HG03432 (cell line): Measurements from ENCODE around the gene CCDC102A.
"Not testable (repeated sequence)": the region's sequence is repeated elsewhere in the genome, so short reads cannot be mapped to it uniquely, and the experiment has no call there.

ENCODE experiments used
- ATAC-seq: cut with Tn5 transposase; IDR thresholded peaks from one replicate; pipeline ENCODE4 v1.9.1; 2021; ENCODE audit warnings: mild to moderate bottlenecking, moderate library complexity; ENCODE audit not compliant: unreplicated experiment

Gene CCDC102A

DNA sequence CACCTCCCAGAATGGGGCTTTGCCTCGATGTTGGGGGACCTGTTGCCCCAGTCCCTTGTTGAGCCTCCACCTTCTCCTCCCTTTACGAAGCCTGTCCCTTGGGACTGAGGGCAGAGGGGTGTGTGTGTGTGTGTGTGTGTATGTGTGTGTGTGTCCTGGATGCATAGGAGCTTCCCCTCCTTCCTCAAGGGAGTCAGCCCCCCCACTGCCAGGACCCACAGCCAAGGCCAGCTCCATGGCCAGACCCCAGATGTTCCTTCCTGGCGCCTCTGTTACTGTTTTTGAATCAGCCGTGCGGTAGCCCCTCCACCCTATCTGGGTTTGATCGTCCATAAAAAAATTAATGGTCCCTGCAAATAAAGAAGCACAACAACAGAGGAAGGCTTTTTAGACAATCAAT is 32.4 kb downstream of the CCDC102A start:
- ATAC-seq, result no peak

DNA sequence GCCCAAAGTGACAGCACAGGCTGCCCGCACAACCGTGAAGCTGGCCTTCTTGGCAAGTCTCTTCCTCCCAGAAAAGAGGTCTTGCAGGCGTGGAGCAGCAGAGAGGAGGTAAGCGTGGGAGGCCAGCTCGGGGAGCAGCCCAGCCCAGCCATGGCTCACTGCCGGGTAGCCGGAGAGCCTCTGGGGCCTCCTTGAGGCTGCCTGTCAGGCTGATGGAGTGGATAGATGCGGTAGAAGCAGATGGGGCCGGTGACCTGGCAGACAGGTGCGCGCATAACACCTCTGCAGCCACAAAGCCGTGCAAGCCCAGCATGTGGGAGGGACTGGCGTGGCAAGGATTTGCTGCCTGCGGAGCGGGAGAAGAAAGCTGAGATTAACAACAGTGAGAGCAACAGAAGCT is 33.0 kb downstream of the CCDC102A start:
- ATAC-seq, result no peak

DNA sequence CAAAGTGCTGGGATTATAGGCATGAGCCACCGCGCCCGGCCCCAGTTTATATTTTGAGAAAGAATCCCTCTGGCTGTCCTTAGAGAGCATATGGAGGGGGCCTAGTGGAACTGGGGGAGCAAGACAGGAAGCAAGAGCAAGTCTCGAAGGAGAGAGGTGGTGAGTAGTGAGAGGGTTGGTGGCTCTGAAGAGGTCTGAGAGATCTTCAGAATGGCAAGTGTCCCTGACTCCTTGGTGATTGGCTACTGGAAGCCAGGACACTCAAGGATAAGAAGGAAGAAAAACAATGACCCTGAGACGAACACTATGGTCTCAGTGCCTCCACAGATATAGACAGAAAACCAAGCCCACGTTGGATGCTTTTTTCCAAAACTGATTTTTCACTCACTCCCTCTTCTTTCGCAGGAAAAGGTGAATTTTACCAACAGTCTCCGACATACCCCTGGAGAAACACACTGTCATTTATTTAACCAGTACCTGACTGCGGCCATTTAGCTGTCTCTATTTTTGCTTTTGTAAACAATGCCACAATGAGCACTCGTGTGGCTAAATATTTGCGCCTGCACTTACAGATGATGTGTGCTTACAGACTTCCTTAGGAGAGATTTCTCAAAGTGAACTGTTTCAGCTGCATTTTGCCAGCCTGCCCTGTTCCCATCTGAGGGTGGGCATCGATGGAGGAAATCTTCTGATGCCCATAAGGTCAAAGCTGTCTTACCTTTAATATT is 34.2 kb downstream of the CCDC102A start:
- ATAC-seq, result no peak

DNA sequence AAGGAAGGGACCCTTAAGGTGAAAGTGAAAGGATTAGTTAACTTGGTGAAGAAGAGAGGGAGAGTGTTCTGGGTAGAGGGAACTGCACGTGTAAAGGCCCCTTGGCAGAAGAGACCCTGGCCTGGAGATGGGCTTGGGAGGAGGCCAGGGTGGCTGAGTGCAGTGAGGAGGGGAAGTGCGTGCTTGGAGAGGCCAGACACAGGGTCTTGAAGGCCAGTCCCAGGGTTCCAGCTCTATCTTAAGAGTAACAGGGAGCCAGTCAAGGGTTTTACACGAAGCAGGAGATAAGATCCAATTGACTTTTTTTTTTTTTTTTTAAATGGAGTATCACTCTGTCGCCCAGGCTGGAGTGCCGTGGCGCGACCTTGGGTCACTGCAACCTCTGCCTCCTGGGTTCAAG is 34.9 kb downstream of the CCDC102A start:
- no peak for ATAC-seq

DNA sequence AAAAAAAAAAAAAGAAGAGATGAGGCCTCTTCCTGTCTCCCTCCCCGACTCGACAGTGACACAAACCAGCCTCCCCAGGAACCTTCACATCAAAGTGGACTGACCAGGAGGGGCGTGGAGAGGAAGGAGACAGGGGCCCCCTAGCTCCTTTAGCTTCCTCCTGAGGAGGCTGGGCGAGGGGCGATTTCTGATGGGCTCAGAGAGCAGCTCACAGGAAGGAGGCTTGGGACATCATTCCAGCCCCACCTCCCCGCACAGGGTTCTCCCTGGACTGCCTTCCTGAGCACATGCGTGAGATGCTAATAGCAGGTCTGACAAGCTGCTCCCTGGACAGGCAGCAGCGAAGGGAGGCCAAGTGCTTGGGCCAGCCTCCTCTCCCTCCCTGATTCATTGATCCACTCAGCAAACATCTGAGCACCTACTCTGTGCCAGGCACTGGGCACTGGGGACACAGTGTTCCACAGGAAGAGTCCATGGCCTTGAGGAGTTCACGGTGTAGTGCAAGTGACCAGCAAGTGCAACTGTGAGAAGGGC is 35.7 kb downstream of the CCDC102A start:
- ATAC-seq, result no peak

DNA sequence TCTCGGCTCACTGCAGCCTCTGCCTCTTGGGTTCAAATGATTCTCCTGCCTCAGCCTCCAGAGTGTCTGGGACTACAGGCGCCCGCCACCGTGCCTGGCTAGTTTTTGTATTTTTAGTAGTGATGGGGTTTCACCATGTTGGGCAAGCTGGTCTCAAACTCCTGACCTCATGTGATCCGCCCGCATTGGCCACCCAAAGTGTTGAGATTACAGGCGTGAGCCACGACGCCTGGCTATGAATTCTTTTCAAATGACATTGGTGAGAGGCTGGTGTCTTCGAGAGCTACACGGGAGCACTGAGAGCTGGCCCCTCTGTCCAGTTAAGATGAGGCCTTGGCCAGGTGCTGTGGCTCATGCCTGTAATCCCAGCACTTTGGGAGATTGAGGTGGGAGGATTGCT is 36.4 kb downstream of the CCDC102A start:
- not testable (repeated sequence) for ATAC-seq

DNA sequence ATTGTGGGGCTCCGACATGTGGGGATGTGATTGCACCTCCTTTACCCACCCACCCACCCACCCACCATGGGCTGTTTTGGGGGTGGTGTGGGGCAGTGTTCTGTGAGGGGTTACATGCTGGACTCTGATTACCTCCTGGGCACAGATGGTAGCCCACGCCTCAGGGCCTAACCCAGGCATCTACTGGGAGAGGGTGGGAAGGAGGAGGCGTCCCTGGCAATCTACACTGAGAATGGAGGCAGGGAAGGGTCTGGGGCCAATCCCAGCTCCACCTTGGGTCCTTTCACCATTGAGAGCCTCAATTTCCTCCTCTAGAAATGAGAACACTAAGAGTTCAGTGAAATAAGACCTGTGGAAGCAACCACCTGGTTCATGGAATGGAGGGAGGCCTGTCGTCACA is 38.3 kb downstream of the CCDC102A start:
- no peak for ATAC-seq

DNA sequence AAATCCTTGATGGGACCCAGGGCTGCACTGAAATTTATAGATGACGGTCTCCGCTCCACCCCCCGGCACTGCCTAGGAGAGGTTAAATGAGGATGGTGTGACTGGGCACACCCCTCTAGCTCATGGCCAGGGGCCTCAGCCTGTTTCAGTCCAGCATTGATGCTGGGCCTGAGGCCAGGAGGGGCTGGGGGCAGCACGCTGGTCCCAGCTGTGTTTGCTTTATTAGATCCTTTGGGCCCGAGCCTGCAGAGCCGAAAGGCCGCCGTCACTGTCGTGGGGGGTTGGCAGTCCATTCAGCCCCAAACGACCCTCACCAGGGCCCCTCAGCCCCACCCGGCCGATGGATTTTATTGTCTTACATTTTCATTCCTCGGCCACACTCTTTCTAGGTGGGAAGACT is 39.2 kb downstream of the CCDC102A start:
- ATAC-seq, result no peak

DNA sequence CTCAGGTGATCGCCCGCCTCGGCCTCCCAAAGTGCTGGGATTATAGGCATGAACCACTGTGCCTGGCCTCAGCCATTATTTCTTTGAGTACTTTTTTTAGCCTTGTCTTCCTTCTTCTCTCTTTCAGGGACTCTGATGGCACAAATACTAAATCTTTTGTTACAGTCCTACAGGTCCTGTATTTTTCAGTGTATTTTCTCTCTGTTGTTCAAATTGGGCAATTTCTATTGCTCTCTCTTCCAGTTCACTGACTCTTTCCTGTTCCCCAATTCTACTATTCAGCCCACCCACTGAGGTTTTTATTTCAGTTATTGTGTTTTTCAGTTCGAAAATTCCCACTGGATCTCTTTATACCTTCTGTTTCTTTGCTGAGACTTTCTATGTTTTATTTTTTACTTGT is 42.6 kb downstream of the CCDC102A start:
- no peak for ATAC-seq

DNA sequence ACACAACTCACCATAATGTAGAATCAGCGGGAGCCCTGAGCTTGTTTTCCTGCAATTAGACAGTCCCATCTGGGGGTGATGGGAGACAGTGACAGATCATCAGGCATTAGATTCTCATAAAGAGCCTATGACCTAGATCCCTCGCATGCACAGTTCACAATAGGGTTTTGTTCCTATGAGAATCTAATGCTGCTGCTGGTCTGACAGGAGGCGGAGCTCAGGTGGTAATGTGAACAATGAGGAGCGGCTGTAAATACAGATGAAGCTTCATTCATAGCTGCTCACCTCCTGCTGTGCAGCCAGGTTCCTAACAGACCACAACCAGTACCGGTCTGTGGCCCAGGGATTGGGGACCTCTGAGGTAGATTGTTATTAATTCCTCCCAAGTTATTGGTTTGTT is 47.1 kb downstream of the CCDC102A start:
- ATAC-seq, result no peak

DNA sequence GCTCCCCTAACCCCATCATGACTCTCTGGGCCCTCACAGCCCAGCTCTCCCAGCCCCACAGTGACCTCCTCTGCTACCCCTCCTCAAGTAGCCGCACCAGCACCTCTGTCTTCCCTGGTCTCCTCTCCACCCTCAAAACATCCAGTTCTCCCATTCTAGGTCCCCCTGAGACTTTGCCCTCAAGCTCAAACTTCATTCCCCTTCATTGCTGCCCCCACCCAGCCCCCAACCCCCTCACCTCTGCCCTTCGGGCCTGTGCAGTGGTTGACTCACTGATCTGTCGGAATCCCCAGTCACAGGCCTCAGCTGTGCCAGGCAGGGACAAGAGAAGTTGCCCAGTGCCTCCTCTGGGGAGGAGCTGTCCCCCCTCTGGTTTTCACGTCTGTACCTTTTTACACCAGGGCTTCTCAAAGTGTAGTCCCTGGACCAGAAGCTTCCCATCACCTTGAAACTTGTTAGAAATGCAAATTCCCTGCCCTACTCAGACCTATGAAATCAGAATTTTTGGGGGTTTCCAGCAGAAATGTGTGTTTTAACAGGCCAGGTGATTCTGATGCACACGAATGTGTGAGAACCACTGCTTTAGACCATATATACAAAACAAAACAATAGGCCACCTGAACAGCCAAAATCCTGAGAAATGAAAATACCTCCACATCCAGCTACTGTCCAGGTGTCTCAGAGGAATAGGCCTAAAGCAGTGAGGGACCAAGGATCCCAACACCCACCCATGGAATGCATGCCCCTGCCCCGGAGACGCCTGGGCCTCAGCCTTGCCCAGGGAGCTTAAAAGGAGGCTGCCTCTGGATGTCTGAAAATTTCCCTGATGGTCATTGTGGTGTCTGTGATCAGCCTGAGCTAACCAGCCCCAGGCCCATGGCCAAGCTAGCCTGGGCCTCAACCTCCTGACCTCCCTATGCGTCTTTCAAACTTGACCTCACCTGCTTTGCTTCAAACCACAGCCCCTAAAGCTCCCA is 49.2 kb downstream of the CCDC102A start:
- no peak for ATAC-seq

DNA sequence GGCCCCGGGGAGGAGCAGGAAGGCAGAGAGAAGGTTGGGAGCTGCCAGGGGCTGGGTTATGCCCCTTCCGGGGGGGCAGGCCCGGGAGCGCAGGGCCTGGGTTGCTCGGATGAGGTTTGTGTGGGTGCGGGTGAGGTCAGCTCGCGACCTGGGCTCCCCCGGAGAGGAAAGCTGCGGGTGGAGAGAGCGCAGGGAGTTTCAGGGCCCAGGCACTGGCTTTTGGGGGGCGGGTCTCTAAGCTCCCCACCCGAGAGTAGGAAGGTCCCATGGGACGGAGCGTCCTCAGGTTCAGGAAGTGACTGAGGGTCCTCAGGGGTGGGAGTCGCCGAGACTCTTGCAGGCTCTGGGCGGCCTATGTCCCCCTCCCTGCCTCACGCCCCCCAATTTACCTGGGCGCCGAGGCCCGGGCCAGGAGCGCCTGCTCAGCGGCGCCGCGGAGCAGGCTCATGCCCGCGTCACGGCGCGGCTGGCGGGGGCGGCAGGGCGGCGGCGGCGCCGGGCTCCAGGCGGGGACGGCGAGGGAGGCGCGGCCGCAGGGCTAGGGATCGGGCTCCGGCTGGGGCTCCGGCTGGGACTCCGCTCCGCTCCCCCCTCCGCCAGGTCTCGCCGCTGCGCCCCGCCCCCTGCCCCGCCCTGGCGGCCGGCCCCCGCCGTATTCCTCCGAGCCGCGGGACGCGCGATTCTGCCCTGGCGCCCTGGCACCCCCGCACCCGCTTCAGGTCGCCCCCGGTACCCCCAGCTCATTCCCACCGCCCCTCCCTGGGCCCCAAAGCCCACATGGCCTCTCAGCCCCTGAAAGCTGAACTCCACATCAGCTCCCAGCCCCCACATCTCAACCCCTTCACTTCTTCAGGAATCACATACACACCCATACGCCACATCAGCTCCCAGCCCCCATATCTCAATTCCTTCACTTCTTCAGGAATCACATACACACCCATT is 50.2 kb downstream of the CCDC102A start, which contains the start of gene DOK4:
TSS of gene DOK4 (minus strand) at position 578 of the 942 bp plus-strand sequence. CDS start 6,986 bp downstream, outside the sequence.
- ATAC-seq, result peak; percentile 95

DNA sequence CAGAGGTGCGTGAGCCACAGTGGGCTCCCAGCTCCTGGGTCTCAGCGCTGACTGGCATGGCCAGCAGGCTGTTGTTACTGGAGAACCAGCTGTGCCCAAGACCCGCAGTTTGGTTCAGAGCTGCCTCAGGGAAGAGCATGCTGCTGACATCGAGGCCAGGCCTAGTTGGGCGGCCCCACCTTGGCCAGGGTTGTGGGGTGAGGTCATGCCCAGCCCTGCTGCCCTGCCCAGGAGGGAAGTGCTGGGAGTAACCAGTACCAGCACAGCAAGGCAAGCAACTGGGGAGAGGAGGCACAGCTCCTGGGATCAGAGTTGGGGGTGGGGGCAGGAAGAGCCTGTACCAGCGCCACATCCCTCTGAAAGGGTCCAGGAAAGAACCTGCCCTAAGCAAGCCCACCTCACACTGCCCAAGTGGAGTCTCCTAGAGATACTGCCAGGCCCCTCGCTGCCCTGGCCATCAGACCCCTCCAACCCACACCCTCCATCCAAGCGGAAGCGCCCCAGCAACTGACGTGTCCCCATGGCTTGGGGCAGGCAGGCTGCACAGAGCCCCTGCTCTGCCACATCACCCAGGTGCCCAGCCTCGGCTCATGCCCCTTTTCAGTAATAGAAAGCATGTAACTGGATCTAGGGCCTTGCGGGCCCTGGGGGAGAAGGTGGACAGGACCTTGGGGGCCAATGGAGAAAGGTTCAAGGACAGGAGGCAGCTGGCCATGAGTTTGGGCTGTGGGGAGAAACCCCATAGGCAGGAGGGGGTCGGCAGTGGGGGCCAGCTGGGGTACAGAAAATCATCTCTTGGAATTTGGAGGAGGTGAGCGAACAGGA is 51.1 kb downstream of the CCDC102A start:
- no peak for ATAC-seq

DNA sequence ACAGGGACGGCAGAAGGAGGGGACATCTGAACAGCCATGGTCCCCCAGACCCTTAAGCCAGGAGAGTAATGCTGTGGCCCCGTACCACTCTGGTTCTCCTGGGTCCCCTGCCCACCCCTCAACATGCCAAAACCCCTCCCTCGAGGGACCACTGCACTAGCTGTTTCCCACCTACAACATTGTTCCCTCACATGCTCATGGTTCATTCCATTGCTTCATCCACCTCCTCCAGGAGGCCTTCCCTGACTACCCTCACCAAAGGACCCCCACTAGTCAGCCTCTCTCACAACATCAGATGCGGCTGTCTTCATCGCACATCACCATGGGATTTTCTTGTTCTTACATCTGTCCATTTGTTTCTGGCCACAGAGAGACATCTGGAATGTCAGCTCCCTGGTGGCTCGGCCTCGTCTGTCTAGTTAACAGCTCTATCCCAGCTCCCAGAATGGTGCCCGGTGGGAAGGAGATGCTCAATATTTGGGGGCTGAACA is 51.8 kb downstream of the CCDC102A start:
- no peak for ATAC-seq

DNA sequence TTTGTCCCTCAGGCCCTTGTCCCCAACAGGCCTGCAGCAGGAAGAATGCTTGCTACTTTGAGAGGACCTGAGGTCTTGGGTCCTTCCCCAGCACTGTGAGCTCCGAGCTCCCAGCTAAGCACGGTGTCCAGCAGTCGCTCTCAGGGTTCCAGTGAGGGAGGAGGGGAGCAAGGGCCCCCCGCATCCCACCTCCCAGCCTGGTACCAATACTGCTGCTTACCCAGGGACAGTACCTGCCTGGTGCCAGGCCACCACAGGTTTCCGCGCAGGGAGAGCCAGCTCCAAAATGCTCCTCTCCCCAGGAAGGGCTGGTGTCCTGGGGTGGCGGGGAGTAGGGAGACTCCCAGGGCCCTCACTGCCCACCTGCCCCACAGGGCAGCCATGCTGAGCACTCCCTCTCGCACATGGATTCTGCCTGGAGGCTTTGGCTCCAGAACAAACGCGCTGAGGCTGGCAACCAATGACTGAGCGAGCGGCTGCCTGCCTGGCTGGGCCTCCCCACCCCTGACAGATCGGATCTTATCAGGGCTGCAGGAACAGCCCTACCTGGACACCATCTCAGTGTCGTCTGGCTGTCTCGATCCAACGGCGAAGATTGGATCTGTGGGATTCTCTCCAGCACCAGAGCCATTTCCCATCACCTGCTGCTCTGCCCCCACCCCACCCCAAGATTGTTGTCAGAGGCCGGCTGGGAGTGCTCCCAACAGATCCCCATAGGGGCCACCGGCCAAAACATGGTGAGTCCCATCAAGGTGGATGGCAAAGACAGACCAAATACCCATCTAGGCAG is 52.5 kb downstream of the CCDC102A start:
- ATAC-seq, result no peak

DNA sequence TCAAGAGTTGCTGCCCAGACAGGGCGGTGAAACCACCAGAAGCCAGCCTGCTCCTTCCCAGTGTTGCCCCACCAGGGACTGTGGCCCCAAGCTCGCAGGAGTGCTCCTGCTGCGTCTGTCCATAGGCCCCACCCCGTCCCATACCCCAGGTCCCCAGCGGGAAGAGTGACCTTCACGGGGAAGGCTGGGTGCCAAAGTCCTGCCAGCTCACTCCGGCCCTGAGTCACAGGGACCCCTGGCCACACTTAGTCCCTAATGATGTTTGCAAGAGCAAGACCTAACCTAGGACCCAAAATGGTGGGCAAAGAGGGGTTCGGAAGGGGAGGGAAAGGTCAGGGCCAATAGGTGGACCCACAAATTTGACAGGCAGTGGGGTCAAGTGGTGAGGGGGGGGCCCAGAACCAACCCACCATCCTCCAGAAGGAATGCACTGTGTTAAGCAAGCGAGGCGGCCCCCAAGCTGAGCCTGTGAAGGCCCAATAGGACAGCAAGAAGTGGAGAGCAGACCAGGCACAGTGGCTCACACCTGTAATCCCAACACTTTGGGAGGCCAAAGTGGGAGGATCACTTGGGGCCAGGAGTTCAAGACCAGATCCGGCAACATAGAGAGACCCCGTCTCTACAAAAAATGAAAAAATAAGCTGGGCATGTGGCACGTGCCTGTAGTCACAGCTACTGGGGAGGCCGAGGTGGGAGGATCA is 53.4 kb downstream of the CCDC102A start:
- no peak for ATAC-seq

DNA sequence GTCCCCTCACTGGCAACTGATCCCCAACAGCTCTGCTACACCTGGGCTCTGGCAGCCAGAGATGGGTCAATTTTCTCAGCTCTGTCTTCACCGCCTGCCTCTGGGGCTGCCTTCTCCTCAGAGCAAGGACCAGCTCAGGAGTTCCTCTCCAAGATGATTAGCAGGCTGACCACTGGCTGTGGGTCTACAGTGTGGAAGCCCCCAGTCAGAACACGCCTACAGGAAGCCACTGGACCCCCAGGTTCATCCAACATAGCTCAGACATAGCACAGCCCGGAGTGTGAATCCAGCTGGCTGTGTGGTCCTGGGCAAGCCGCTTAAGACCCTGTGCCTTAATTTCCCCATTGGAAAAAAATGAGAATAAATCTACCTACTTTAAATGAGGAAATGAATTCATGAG is 55.0 kb downstream of the CCDC102A start:
- no peak for ATAC-seq

DNA sequence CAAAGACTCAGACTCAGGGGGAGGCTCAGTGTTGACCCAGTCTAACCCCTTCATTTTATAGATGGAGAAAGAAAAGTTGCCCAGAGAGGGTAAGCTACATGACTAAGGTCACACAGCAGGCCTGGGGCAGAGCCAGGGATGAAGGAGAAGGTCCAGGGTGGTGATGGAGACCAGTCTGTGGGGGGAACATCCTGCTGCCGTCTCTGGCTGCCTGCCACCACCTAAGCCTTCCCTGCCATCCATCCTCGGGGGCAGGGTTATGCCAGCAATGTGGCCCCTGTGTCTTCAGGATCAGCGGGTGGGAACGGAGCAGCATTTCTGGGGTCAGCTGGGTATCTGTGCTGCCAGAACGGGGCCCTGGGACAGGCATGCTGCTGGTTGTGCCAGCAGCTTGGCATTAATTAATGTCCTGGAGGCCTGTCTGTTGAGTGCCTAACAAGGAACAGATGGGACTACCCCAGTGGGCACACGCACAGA is 55.6 kb downstream of the CCDC102A start:
- ATAC-seq, result no peak
